H9 (cell line): Measurements from ENCODE around the gene STX8. TPM values are rescaled to one million over a fixed set of nuclear protein-coding genes. Genes with fewer than 3 reads are reported as not detected.
A peak's percentile ranks its signal among the peaks of the same experiment; 100 is the strongest.

Experiments
- DNase-seq: peaks from one replicate; pipeline ENCODE4 v3.0.0-alpha.2; 2017
- H2AFZ ChIP-seq: one replicate; pipeline ENCODE4 v1.6.1; 2013; ENCODE audit warnings: mild to moderate bottlenecking, low read length, control low read depth, moderate library complexity
- H2AK5ac ChIP-seq: 2 replicates; pipeline ENCODE4 v1.6.1; 2013; ENCODE audit warnings: low read length, control low read depth, mixed read lengths; ENCODE audit not compliant: insufficient read length
- H2BK120ac ChIP-seq: one replicate; pipeline ENCODE4 v1.6.1; 2013; ENCODE audit warnings: low read depth, mild to moderate bottlenecking, low read length, control low read depth, inconsistent platforms; ENCODE audit not compliant: poor library complexity, severe bottlenecking
- H2BK12ac ChIP-seq: 2 replicates; pipeline ENCODE4 v1.6.1; 2013; ENCODE audit warnings: low read length, control low read depth, mixed read lengths, low read depth; ENCODE audit not compliant: insufficient read length
- H2BK15ac ChIP-seq: 2 replicates; pipeline ENCODE4 v1.6.1; 2013; ENCODE audit warnings: low read depth, low read length, control low read depth
- H2BK20ac ChIP-seq: one replicate; pipeline ENCODE4 v1.6.1; 2013; ENCODE audit warnings: low read depth, mild to moderate bottlenecking, low read length, control low read depth, inconsistent platforms; ENCODE audit not compliant: poor library complexity, severe bottlenecking
- H2BK5ac ChIP-seq: 2 replicates; pipeline ENCODE4 v1.6.1; 2013; ENCODE audit warnings: low read length, control low read depth, mixed read lengths; ENCODE audit not compliant: insufficient read length
- H3K14ac ChIP-seq: 2 replicates; pipeline ENCODE4 v1.6.1; 2013; ENCODE audit warnings: low read length, control low read depth; ENCODE audit not compliant: insufficient read depth
- H3K18ac ChIP-seq: 2 replicates; pipeline ENCODE4 v1.6.1; 2013; ENCODE audit warnings: low read depth, mild to moderate bottlenecking, mixed read lengths, low read length, control low read depth; ENCODE audit not compliant: insufficient read length
- H3K23ac ChIP-seq: 2 replicates; pipeline ENCODE4 v1.6.1; 2013; ENCODE audit warnings: low read length, control low read depth, mixed read lengths, low read depth; ENCODE audit not compliant: insufficient read length
- H3K23me2 ChIP-seq: 2 replicates; pipeline ENCODE4 v1.6.1; 2013; ENCODE audit warnings: low read depth, mild to moderate bottlenecking, mixed read lengths, low read length, control low read depth; ENCODE audit not compliant: insufficient read length, poor library complexity, severe bottlenecking
- H3K27ac ChIP-seq: 2 replicates; pipeline ENCODE4 v1.5.1; 2013; ENCODE audit warnings: low read length, control low read depth, mixed read lengths, low read depth; ENCODE audit not compliant: insufficient read length
- H3K27me3 ChIP-seq: 2 replicates; pipeline ENCODE4 v1.6.1; 2013; ENCODE audit warnings: low read length, control low read depth, inconsistent platforms; ENCODE audit not compliant: insufficient read depth
- H3K4ac ChIP-seq: 2 replicates; pipeline ENCODE4 v1.6.1; 2013; ENCODE audit warnings: low read depth, mild to moderate bottlenecking, control low read depth, inconsistent platforms, low read length, moderate library complexity
- H3K4me1 ChIP-seq: 2 replicates; pipeline ENCODE4 v1.6.1; 2013; ENCODE audit warnings: low read length, control low read depth, inconsistent platforms; ENCODE audit not compliant: insufficient read depth
- H3K4me2 ChIP-seq: 2 replicates; pipeline ENCODE4 v1.6.1; 2013; ENCODE audit warnings: low read length, control low read depth, mixed read lengths; ENCODE audit not compliant: insufficient read length, insufficient read depth
- H3K56ac ChIP-seq: 2 replicates; pipeline ENCODE4 v1.6.1; 2013; ENCODE audit warnings: low read depth, mild to moderate bottlenecking, mixed read lengths, low read length, control low read depth; ENCODE audit not compliant: insufficient read length
- H3K79me1 ChIP-seq: 2 replicates; pipeline ENCODE4 v1.6.1; 2013; ENCODE audit warnings: low read depth, mild to moderate bottlenecking, moderate library complexity, low read length, control low read depth, inconsistent platforms; ENCODE audit not compliant: insufficient read depth, poor library complexity, severe bottlenecking
- H3K79me2 ChIP-seq: 2 replicates; pipeline ENCODE4 v1.6.1; 2013; ENCODE audit warnings: low read length, control low read depth, inconsistent platforms; ENCODE audit not compliant: insufficient read depth
- H3K9ac ChIP-seq: 2 replicates; pipeline ENCODE4 v1.6.1; 2013; ENCODE audit warnings: low read length, control low read depth, mixed read lengths; ENCODE audit not compliant: insufficient read length; ENCODE audit errors: extremely low read depth
- H3K9me3 ChIP-seq: one replicate; pipeline ENCODE4 v1.6.1; 2013; ENCODE audit warnings: low read depth, low read length, inconsistent platforms; ENCODE audit not compliant: control insufficient read depth
- H3T11ph ChIP-seq: one replicate; pipeline ENCODE4 v1.6.1; 2013; ENCODE audit warnings: mild to moderate bottlenecking, low read length, control low read depth, inconsistent platforms
- H4K20me1 ChIP-seq: one replicate; pipeline ENCODE4 v1.6.1; 2013; ENCODE audit not compliant: control insufficient read depth, insufficient read length, insufficient read depth
- H4K5ac ChIP-seq: 2 replicates; pipeline ENCODE4 v1.6.1; 2013; ENCODE audit warnings: low read depth, mild to moderate bottlenecking, mixed read lengths, low read length, control low read depth; ENCODE audit not compliant: insufficient read length
- H4K8ac ChIP-seq: replicated peaks from 2 replicates; pipeline ENCODE4 v1.6.1; 2013; ENCODE audit warnings: low read length, control low read depth, mixed read lengths, low read depth; ENCODE audit not compliant: insufficient read length
- H4K91ac ChIP-seq: 2 replicates; pipeline ENCODE4 v1.6.1; 2013; ENCODE audit warnings: low read depth, mild to moderate bottlenecking, moderate library complexity, mixed read lengths, low read length, control low read depth; ENCODE audit not compliant: insufficient read length
- H3K27ac Mint-ChIP-seq, 3 experiments: 2 replicates in 2 of 3; 3 replicates in 1 of 3; pipeline ENCODE4 v1.8.0; 2020 to 2021; ENCODE audit warnings: mixed read lengths in 3 of 3, mild to moderate bottlenecking in 1 of 3, moderate library complexity in 1 of 3
- H3K27me3 Mint-ChIP-seq: 2 replicates; pipeline ENCODE4 v1.8.0; 2021; ENCODE audit warnings: low read depth, mild to moderate bottlenecking, moderate library complexity, mixed read lengths
- H3K36me3 Mint-ChIP-seq, 3 experiments: 2 replicates in 2 of 3; 3 replicates in 1 of 3; pipeline ENCODE4 v1.8.0; 2020 to 2021; ENCODE audit warnings: low read depth in 3 of 3, mixed read lengths in 3 of 3; ENCODE audit not compliant: insufficient read depth in 1 of 3
- H3K4me1 Mint-ChIP-seq, 2 experiments: 2 replicates each; pipeline ENCODE4 v1.8.0; 2020; ENCODE audit warnings: mixed read lengths in 2 of 2
- H3K4me3 Mint-ChIP-seq, 2 experiments: 2 replicates in 1 of 2; 3 replicates in 1 of 2; pipeline ENCODE4 v1.8.0; 2020 to 2021; ENCODE audit warnings: mild to moderate bottlenecking in 2 of 2, mixed read lengths in 2 of 2, moderate library complexity in 1 of 2
- H3K9me3 Mint-ChIP-seq, 2 experiments: 2 replicates in 1 of 2; 3 replicates in 1 of 2; pipeline ENCODE4 v1.8.0; 2020; ENCODE audit warnings: mild to moderate bottlenecking in 2 of 2, mixed read lengths in 2 of 2, moderate library complexity in 1 of 2
- whole genome bisulfite sequencing: extraction: QIAGEN DNeasy Blood & Tissue Kit; methylation state at CpG from one replicate; pipeline ENCODE4 v1.1.7; 2013; ENCODE audit warnings: missing lambda C conversion rate, low lambda C conversion rate, mixed read lengths; ENCODE audit not compliant: insufficient read length; ENCODE audit errors: extremely low coverage; 5-methylcytosine and 5-hydroxymethylcytosine counted together
- total RNA-seq: library from RNA; stranded (reverse); gene quantifications from 2 replicates; pipeline ENCODE4 v1.2.1, GENCODE V29; 2021
- TF ChIP-seq, protein P1 (sequence below): fragments of 200-600 bp; sonication (generic); conservative IDR thresholded peaks from 3 replicates; pipeline ENCODE4 v1.8.0; 2021; ENCODE audit warnings: antibody characterized with exemption, mild to moderate bottlenecking

STX8 gene
- total RNA-seq, 1 experiment from 2014 or later, result 55.1 TPM

DNA sequence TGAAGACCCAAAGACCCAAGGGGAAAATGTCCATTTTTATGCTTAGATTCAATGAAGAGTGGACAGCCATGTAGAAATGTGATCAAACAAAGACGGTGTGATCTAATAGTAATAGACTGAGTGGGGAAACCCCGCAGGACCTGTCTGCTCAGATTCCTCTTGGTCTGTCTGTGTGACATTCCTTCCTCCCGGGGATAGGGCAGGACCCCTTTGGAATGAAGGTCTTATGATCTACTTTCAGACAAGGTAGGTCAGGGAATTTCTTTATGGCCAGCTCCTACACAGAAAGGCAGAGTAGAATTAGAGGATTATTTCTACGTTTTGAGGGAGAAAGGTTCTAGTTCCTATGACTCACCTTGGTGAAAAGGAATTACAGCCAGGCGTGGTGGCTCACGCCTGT lies 267.6 kb downstream of the STX8 start:
- Histone ChIP-seq H3K9me3 (no peaks in the 10 kb centered on the region), H2AK5ac (no peak overlapping the region), H3K14ac (no peak overlapping the region), H3K18ac (no peak overlapping the region), H3K27ac (no peak overlapping the region), H3K9ac (no peak overlapping the region), H2BK20ac (no peak overlapping the region), H3K79me2 (no peaks in the 10 kb centered on the region), H3K27me3 (no peaks in the 10 kb centered on the region), H3K23me2 (no peaks in the 10 kb centered on the region), H2BK5ac (no peak overlapping the region), H2BK120ac (peak overlapping the region; percentile 77), H2BK12ac (no peak overlapping the region), H4K8ac (no peak overlapping the region), H3K4me1 (peaks cover 10% of the 10 kb centered on the region), H2BK15ac (no peak overlapping the region), H4K20me1 (no peaks in the 10 kb centered on the region), H4K5ac (no peak overlapping the region), H3K4me2 (no peak overlapping the region), H3K23ac (no peak overlapping the region), H3T11ph (no peak overlapping the region), H4K91ac (no peak overlapping the region), H3K4ac (no peak overlapping the region; the same call in 1 of the 2 replicates), H3K56ac (no peak overlapping the region), H2AFZ (no peak overlapping the region), H3K79me1 (no peaks in the 10 kb centered on the region)
- Mint-ChIP-seq H3K4me3 (peak overlapping the region in 1 of 2 experiments; percentile 17; a peak in 2 of 5 replicates), H3K27me3 (no peaks in the 10 kb centered on the region), H3K9me3 (no peaks in the 10 kb centered on the region), H3K4me1 (peaks cover 31 to 37% of the 10 kb centered on the region in 2 experiments), H3K27ac (peak overlapping the region; percentile 71 to 87 (median 76); a peak in 6 of 7 replicates), H3K36me3 (no peaks in the 10 kb centered on the region; a peak in 1 of 7 replicates)
- WGBS, result no CpG with 5 or more reads among the region's 6 CpGs
- peak; percentile 52 for DNase-seq
- TF ChIP-seq, protein P1, sequence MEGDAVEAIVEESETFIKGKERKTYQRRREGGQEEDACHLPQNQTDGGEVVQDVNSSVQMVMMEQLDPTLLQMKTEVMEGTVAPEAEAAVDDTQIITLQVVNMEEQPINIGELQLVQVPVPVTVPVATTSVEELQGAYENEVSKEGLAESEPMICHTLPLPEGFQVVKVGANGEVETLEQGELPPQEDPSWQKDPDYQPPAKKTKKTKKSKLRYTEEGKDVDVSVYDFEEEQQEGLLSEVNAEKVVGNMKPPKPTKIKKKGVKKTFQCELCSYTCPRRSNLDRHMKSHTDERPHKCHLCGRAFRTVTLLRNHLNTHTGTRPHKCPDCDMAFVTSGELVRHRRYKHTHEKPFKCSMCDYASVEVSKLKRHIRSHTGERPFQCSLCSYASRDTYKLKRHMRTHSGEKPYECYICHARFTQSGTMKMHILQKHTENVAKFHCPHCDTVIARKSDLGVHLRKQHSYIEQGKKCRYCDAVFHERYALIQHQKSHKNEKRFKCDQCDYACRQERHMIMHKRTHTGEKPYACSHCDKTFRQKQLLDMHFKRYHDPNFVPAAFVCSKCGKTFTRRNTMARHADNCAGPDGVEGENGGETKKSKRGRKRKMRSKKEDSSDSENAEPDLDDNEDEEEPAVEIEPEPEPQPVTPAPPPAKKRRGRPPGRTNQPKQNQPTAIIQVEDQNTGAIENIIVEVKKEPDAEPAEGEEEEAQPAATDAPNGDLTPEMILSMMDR, result no peak
